Activated B cell treated with CpG ODN at 0.5 μM for 24 hours (primary cell): ENCODE measurements around the gene CXorf38. TPM values are rescaled to one million over a fixed set of nuclear protein-coding genes. Genes with fewer than 3 reads are reported as not detected.

Source experiments
- ATAC-seq: fragments of 200-7000 bp; cut with Tn5 transposase; one replicate; pipeline ENCODE4 v1.10.0; 2021; ENCODE audit warnings: low read depth, mild to moderate bottlenecking, moderate library complexity
- CTCF ChIA-PET: fragments of 350-600 bp; sonication (Branson Sonifier 250); formaldehyde crosslinking; loops from one replicate; lab custom pipeline; 2021; ENCODE audit warnings: antibody characterized with exemption; lab: Charles Lee
- POLR2A ChIA-PET: fragments of 350-600 bp; sonication (Branson Sonifier 250); formaldehyde crosslinking; loops from one replicate; lab custom pipeline; 2021; ENCODE audit warnings: antibody characterized with exemption; lab: Charles Lee
- DNase-seq: peaks from one replicate; pipeline ENCODE4 v3.0.0; 2022
- H3K27ac Mint-ChIP-seq: one replicate; pipeline ENCODE4 v1.8.0; 2020; ENCODE audit warnings: mixed read lengths
- H3K27me3 Mint-ChIP-seq: one replicate; pipeline ENCODE4 v1.8.0; 2021; ENCODE audit warnings: mixed read lengths
- H3K36me3 Mint-ChIP-seq: one replicate; pipeline ENCODE4 v1.8.0; 2021; ENCODE audit warnings: low read depth, mixed read lengths
- H3K4me1 Mint-ChIP-seq: one replicate; pipeline ENCODE4 v1.8.0; 2021; ENCODE audit warnings: mixed read lengths
- H3K4me3 Mint-ChIP-seq: one replicate; pipeline ENCODE4 v1.8.0; 2020; ENCODE audit warnings: mild to moderate bottlenecking, mixed read lengths
- H3K9me3 Mint-ChIP-seq: one replicate; pipeline ENCODE4 v1.8.0; 2020; ENCODE audit warnings: mixed read lengths
- CTCF ChIP-seq: fragments of 200-600 bp; IDR thresholded peaks from one replicate; pipeline ENCODE4 v1.8.0; 2022; ENCODE audit warnings: antibody characterized with exemption, mild to moderate bottlenecking
- intact Hi-C: fragments of 100-400 bp; cut with micrococcal nuclease; formaldehyde crosslinking; loops from one replicate; pipeline ENCODE4 v1.15.1; 2024
- total RNA-seq: library from RNA; stranded (reverse); gene quantifications from 2 replicates; pipeline ENCODE4 v1.2.3, GENCODE V29; 2022

Gene CXorf38
- total RNA-seq, 1 donor from 2014 or later, result 21.9 TPM

- TF ChIP-seq CTCF, result no peak
- ATAC-seq (no peak), DNase-seq (no peak)
- H3K36me3 Mint-ChIP-seq, result peaks cover 70% of the 10 kb centered on the region
- peaks cover 24% of the 10 kb centered on the region for H3K4me1 Mint-ChIP-seq
- no peaks in the 10 kb centered on the region for H3K27me3 Mint-ChIP-seq
- H3K27ac Mint-ChIP-seq, result no peak overlapping the region
- CTCF ChIA-PET, result no interaction called here
- POLR2A ChIA-PET, result no interaction called here
- no peaks in the 10 kb centered on the region for H3K9me3 Mint-ChIP-seq
- intact Hi-C loops, result no loop called here
- no peak overlapping the region for H3K4me3 Mint-ChIP-seq
Observed at GRCh38 chrX:40637687-40638086, 9.7 kb downstream of the CXorf38 start.

GRCh38 chrX:40632199-40632598, 15.2 kb downstream of the CXorf38 start:
- Mint-ChIP-seq H3K27ac (peak overlapping the region; percentile 6), H3K27me3 (no peaks in the 10 kb centered on the region), H3K36me3 (peaks cover 79% of the 10 kb centered on the region), H3K9me3 (no peaks in the 10 kb centered on the region), H3K4me1 (peaks cover 22% of the 10 kb centered on the region), H3K4me3 (no peak overlapping the region)
- ATAC-seq, result peak; percentile 14
- intact Hi-C loops, result no loop called here
- ChIA-PET POLR2A (interaction anchor here (0.7 kb wide), 1 partner anchor 99 kb away, joined by 3 read pairs; no protein-coding TSS in a partner anchor), CTCF (interaction anchor here (0.7 to 1.0 kb wide), 2 partner anchors 19 to 93 kb away, joined by 3 to 5 read pairs; no protein-coding TSS in a partner anchor)
- DNase-seq, result no peak
- TF ChIP-seq CTCF, result no peak

GRCh38 chrX:40628506-40628905, 18.9 kb downstream of the CXorf38 start:
- ChIA-PET POLR2A (no interaction called here), CTCF (no interaction called here)
- H3K4me3 Mint-ChIP-seq, result no peak overlapping the region
- H3K27me3 Mint-ChIP-seq, result no peaks in the 10 kb centered on the region
- no peak for ATAC-seq
- H3K4me1 Mint-ChIP-seq, result peaks cover 17% of the 10 kb centered on the region
- no peak for DNase-seq
- peaks cover 58% of the 10 kb centered on the region for H3K36me3 Mint-ChIP-seq
- no peaks in the 10 kb centered on the region for H3K9me3 Mint-ChIP-seq
- intact Hi-C loops, result no loop called here
- H3K27ac Mint-ChIP-seq, result no peak overlapping the region
- TF ChIP-seq CTCF, result no peak

- TF ChIP-seq CTCF, result no peak
- ChIA-PET CTCF (no interaction called here), POLR2A (no interaction called here)
- DNase-seq, result no peak
- Mint-ChIP-seq H3K36me3 (peaks cover 34% of the 10 kb centered on the region), H3K27ac (no peak overlapping the region), H3K27me3 (no peaks in the 10 kb centered on the region), H3K4me3 (no peak overlapping the region), H3K9me3 (no peaks in the 10 kb centered on the region), H3K4me1 (no peaks in the 10 kb centered on the region)
- ATAC-seq, result no peak
- intact Hi-C loops, result no loop called here
Observed at GRCh38 chrX:40625294-40625693, 22.1 kb downstream of the CXorf38 start.

- TF ChIP-seq CTCF, result no peak
- no peaks in the 10 kb centered on the region for H3K4me1 Mint-ChIP-seq
- H3K4me3 Mint-ChIP-seq, result no peak overlapping the region
- H3K36me3 Mint-ChIP-seq, result peaks cover 24% of the 10 kb centered on the region
- no peak overlapping the region for H3K27ac Mint-ChIP-seq
- ATAC-seq, result no peak
- DNase-seq, result no peak
- CTCF ChIA-PET, result no interaction called here
- no peaks in the 10 kb centered on the region for H3K9me3 Mint-ChIP-seq
- POLR2A ChIA-PET, result no interaction called here
- H3K27me3 Mint-ChIP-seq, result no peaks in the 10 kb centered on the region
- intact Hi-C loops, result no loop called here
Observed at GRCh38 chrX:40623665-40624064, 23.7 kb downstream of the CXorf38 start.
